Ishikawa (cell line): ENCODE measurements around the gene TSPAN11.

Source experiments
- CREB1 ChIP-seq: IDR thresholded peaks from 2 replicates; pipeline ENCODE4 v1.6.1; 2012; ENCODE audit warnings: low read depth
- EGR1 ChIP-seq: IDR thresholded peaks from 2 replicates; pipeline ENCODE4 v1.6.1; 2012
- EP300 ChIP-seq: IDR thresholded peaks from 2 replicates; pipeline ENCODE4 v1.6.1; 2012; ENCODE audit warnings: borderline replicate concordance
- FOXM1 ChIP-seq: IDR thresholded peaks from 2 replicates; pipeline ENCODE4 v1.6.1; 2012; ENCODE audit warnings: low read depth, borderline replicate concordance
- MAX ChIP-seq: IDR thresholded peaks from 2 replicates; pipeline ENCODE4 v1.6.1; 2012
- RAD21 ChIP-seq: IDR thresholded peaks from 2 replicates; pipeline ENCODE4 v1.6.1; 2012; ENCODE audit warnings: low read depth
- REST ChIP-seq: IDR thresholded peaks from 2 replicates; pipeline ENCODE4 v1.6.1; 2012; ENCODE audit warnings: low read depth, mild to moderate bottlenecking
- TAF1 ChIP-seq: IDR thresholded peaks from 2 replicates; pipeline ENCODE4 v1.6.1; 2012; ENCODE audit warnings: low read depth, mild to moderate bottlenecking
- TEAD4 ChIP-seq: IDR thresholded peaks from 2 replicates; pipeline ENCODE4 v1.6.1; 2012
- USF1 ChIP-seq: IDR thresholded peaks from 2 replicates; pipeline ENCODE4 v1.6.1; 2012
- YY1 ChIP-seq: IDR thresholded peaks from 2 replicates; pipeline ENCODE4 v1.6.1; 2012; ENCODE audit warnings: low read depth
- ZBTB7A ChIP-seq: IDR thresholded peaks from 2 replicates; pipeline ENCODE4 v1.6.1; 2012; ENCODE audit warnings: low read depth

GRCh38 chr12:30963709-30964564, 37.4 kb downstream of the TSPAN11 start:
- TF ChIP-seq MAX (no peak), TAF1 (no peak), FOXM1 (no peak), ZBTB7A (no peak), YY1 (no peak), EGR1 (no peak), RAD21 (no peak), USF1 (no peak), EP300 (no peak), CREB1 (no peak), TEAD4 (no peak), REST (no peak)
